ENCODE data around the gene DALRD3.

Gene DALRD3

GRCh38 chr3:48979451-48979850 lies 38.9 kb downstream of the DALRD3 start:
- DNase-seq (ENCODE audit: low read depth), result no peak
- no peak overlapping the region for H3K4me3 ChIP-seq (ENCODE audit: low read depth, low read length)
- TF ChIP-seq, protein P1, sequence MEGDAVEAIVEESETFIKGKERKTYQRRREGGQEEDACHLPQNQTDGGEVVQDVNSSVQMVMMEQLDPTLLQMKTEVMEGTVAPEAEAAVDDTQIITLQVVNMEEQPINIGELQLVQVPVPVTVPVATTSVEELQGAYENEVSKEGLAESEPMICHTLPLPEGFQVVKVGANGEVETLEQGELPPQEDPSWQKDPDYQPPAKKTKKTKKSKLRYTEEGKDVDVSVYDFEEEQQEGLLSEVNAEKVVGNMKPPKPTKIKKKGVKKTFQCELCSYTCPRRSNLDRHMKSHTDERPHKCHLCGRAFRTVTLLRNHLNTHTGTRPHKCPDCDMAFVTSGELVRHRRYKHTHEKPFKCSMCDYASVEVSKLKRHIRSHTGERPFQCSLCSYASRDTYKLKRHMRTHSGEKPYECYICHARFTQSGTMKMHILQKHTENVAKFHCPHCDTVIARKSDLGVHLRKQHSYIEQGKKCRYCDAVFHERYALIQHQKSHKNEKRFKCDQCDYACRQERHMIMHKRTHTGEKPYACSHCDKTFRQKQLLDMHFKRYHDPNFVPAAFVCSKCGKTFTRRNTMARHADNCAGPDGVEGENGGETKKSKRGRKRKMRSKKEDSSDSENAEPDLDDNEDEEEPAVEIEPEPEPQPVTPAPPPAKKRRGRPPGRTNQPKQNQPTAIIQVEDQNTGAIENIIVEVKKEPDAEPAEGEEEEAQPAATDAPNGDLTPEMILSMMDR (IDR thresholded peaks at IDR 0.05; ENCODE audit: control insufficient read depth, extremely low read depth, insufficient read depth), result no peak

DNA sequence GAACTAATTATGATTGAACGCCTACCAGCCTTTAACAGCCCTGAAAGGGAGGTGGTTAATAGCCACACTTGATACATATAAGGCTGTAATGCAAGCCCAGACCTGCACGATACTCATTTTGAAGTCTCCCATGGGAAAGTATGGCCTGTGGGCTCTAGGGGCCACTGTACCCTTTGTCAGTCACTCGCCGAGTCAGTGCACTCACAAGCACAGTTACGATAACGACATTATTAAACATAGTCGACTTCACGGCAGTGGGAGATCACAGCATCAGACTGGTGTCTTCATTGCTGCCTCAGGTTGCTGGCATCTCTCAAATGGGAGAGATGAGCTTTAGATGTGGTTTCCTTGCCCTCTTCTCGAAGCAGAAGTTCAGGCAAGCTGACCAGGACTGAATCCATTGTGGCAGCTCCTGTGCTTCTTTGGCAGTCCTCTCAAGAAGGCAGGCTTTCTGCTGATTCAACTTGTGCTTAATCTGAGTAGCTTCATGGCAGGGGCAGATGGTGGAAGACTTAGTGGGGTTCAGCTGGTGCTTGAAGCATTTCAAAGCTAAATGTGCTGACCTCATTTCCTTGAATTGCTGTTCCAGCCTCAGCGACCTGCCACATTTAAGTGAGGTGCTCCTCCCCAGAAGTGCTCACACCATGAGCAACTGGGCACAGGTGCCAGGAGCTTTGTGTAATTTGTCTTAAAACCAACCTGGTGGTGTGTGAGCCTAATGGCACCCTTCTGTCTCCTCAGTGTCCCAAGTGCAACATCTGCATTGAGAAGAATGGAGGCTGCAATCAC lies 44.1 kb downstream of the DALRD3 start:
- H3K4me3 ChIP-seq (ENCODE audit: low read depth, low read length), result no peak overlapping the region
- TF ChIP-seq, protein P1 (IDR thresholded peaks at IDR 0.05; ENCODE audit: control insufficient read depth, extremely low read depth, insufficient read depth), result no peak
- DNase-seq (ENCODE audit: low read depth), result no peak

DNA sequence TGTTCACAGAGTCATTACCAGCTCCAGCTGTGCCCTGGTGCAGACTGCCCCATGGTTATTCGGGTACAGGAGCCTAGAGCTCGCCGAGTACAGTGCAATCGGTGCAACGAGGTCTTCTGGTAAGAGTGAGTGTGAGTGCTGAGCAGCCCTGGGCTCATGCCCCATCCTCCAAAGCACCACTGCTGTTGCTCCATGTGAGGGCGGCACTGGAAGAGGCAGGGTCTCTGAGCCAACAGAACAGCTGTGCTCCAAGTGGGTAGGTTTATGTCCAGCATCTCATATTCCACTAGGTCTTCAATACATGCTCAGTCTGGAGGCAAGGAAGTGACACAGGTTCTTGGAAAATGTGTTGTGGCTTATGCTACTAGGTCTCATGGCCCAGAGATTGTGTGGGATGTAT lies 47.8 kb downstream of the DALRD3 start:
- DNase-seq (ENCODE audit: low read depth), result no peak
- no peak overlapping the region for H3K4me3 ChIP-seq (ENCODE audit: low read depth, low read length)
- TF ChIP-seq, protein P1 (IDR thresholded peaks at IDR 0.05; ENCODE audit: control insufficient read depth, extremely low read depth, insufficient read depth), result no peak

DNA sequence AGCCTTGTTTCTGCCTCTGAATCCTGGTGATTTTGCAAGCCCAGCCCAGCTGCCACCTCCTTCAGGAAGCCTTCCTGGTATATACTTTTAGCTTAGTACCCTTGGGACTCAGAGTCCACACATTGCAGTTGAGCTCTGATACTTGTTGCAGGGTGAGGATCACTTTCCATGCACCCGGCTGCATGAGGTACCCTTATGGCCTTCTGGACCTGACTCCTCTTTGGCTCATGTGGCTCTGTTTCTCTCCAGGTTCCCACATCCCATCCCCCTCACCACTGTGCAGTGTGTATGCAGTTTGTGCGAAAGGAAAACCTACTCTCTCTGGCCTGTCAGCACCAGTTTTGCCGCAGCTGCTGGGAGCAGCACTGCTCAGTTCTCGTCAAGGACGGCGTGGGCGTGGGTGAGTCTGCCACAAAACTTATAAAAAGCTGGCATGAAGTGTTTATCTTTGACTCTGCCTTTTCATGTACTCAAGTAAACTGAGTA lies 51.5 kb downstream of the DALRD3 start:
- TF ChIP-seq, protein P1 (IDR thresholded peaks at IDR 0.05; ENCODE audit: control insufficient read depth, extremely low read depth, insufficient read depth), result no peak
- H3K4me3 ChIP-seq (ENCODE audit: low read depth, low read length), result no peak overlapping the region
- no peak for DNase-seq (ENCODE audit: low read depth)

DNA sequence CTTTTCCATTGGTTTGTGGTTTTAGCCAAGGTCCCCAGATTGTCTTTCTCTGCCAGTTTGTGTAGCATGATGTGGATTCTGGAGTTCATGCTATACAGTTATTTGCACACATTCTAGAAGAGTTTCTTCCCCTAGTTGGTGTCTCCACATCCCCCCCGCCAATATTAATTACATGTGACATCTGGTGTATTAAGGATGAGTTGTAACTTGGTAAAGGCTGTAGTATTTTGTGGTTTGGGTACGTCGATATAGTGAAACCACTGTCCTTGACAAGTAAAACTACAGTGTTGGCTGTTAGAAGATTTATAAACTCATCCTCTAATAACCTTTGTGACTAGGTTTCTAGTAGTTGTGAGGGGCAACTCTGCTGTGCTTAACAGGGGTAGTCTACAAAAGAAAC lies 52.0 kb downstream of the DALRD3 start:
- TF ChIP-seq, protein P1 (IDR thresholded peaks at IDR 0.05; ENCODE audit: control insufficient read depth, extremely low read depth, insufficient read depth), result no peak
- no peak for DNase-seq (ENCODE audit: low read depth)
- H3K4me3 ChIP-seq (ENCODE audit: low read depth, low read length), result no peak overlapping the region

Measured in LNCaP clone FGC (cell line).